HCT116 (cell line): Measurements from ENCODE around the gene SLC8A1. TPM values are rescaled to one million over a fixed set of nuclear protein-coding genes. Genes with fewer than 3 reads are reported as not detected.

Experiments
- ATAC-seq: fragments of 200-7000 bp; cut with Tn5 transposase; 2 replicates; pipeline ENCODE4 v1.9.1; 2020; ENCODE audit warnings: mild to moderate bottlenecking, moderate library complexity
- BruUV-seq: library from RNA; stranded (reverse); fragments of 400-500 nt; replicated peaks from 2 replicates; lab custom pipeline; 2021; lab: Mats Ljungman, UMichigan
- CTCF ChIA-PET: fragments of 300-600 bp; sonication (Branson Sonifier 250); formaldehyde crosslinking; loops from one replicate; lab custom pipeline; 2021; ENCODE audit warnings: antibody characterized with exemption; lab: Charles Lee
- POLR2A ChIA-PET: fragments of 300-600, 350-600 bp; sonication (Branson Sonifier 250); formaldehyde crosslinking; loops from one replicate; lab custom pipeline; 2021; ENCODE audit warnings: antibody characterized with exemption; lab: Charles Lee
- RAD21 ChIA-PET, 2 experiments: fragments of 300-600 bp; sonication (Branson Sonifier 250); formaldehyde crosslinking; loops; one replicate each; lab custom pipeline; 2023; ENCODE audit warnings: low total read pairs in 2 of 2; ENCODE audit not compliant: uncharacterized antibody in 2 of 2, unreplicated experiment in 2 of 2, low non-redundant PET in 1 of 2; lab: Charles Lee
- DNase-seq: peaks from one replicate; pipeline ENCODE4 v3.0.0-alpha.2; 2010; ENCODE audit warnings: low read depth, low spot score
- H2AFZ ChIP-seq: fragments of 200-600 bp; shearing (Covaris generic), sonication (generic); 2 replicates; pipeline ENCODE4 v1.6.1; 2017; ENCODE audit warnings: low read depth, mixed run types, mixed read lengths, antibody characterized with exemption, low read length; ENCODE audit not compliant: poor library complexity, severe bottlenecking
- H3K27ac ChIP-seq: 2 replicates; pipeline ENCODE4 v1.5.1; 2012; ENCODE audit warnings: low read depth, low read length
- H3K27me3 ChIP-seq: fragments of 200-600 bp; sonication (generic); 2 replicates; pipeline ENCODE4 v1.6.1; 2016; ENCODE audit warnings: mixed run types, low read length, mixed read lengths; ENCODE audit not compliant: insufficient read depth
- H3K36me3 ChIP-seq, 2 experiments: fragments of 200-500 bp in 1 of 2; fragments of 200-600 bp in 1 of 2; sonication (Bioruptor generic) in 1 of 2; sonication (generic) in 1 of 2; 2 replicates each; pipeline versions ENCODE4 v1.5.1 to v1.6.1; 2014 to 2016; ENCODE audit warnings: low read length in 2 of 2, inconsistent platforms in 1 of 2, mixed read lengths in 1 of 2, mixed run types in 1 of 2; ENCODE audit not compliant: insufficient read depth in 2 of 2, control insufficient read depth in 1 of 2
- H3K4me1 ChIP-seq, 2 experiments: fragments of 200-600 bp in 1 of 2; sonication (generic) in 1 of 2; 2 replicates each; pipeline versions ENCODE4 v1.5.1 to v1.6.1; 2012 to 2017; ENCODE audit warnings: low read length in 2 of 2, inconsistent platforms in 1 of 2, mild to moderate bottlenecking in 1 of 2, mixed read lengths in 1 of 2, mixed run types in 1 of 2, moderate library complexity in 1 of 2; ENCODE audit not compliant: insufficient read depth in 2 of 2, control insufficient read depth in 1 of 2
- H3K4me2 ChIP-seq: fragments of 200-600 bp; sonication (generic); 2 replicates; pipeline ENCODE4 v1.6.1; 2017; ENCODE audit warnings: mixed run types, low read length, mixed read lengths
- H3K4me3 ChIP-seq, 2 experiments: fragments of 200-600 bp in 1 of 2; sonication (generic) in 1 of 2; replicated peaks in 1 of 2; 2 replicates each; pipeline ENCODE4 v1.5.1; 2011 to 2016; ENCODE audit warnings: low read length in 2 of 2, control low read depth in 1 of 2, low read depth in 1 of 2, mild to moderate bottlenecking in 1 of 2, mixed read lengths in 1 of 2, mixed run types in 1 of 2
- H3K79me2 ChIP-seq: fragments of 200-600 bp; sonication (generic); 2 replicates; pipeline ENCODE4 v1.6.1; 2017; ENCODE audit warnings: mild to moderate bottlenecking, mixed run types, low read length, moderate library complexity, mixed read lengths; ENCODE audit not compliant: insufficient read depth
- H3K9ac ChIP-seq: fragments of 200-600 bp; sonication (generic); 2 replicates; pipeline ENCODE4 v1.6.1; 2016; ENCODE audit warnings: low read length, mixed read lengths
- H3K9me2 ChIP-seq: fragments of 200-600 bp; sonication (generic), shearing (Covaris generic); 2 replicates; pipeline ENCODE4 v1.6.1; 2017; ENCODE audit warnings: mixed run types, mild to moderate bottlenecking, moderate library complexity; ENCODE audit not compliant: insufficient read depth
- H3K9me3 ChIP-seq, 2 experiments: fragments of 200-500 bp in 1 of 2; fragments of 200-600 bp in 1 of 2; sonication (Bioruptor generic) in 1 of 2; sonication (generic) in 1 of 2; 2 replicates each; pipeline ENCODE4 v1.6.1; 2014 to 2017; ENCODE audit warnings: low read length in 2 of 2, mixed read lengths in 2 of 2, inconsistent platforms in 1 of 2, low read depth in 1 of 2, mild to moderate bottlenecking in 1 of 2, mixed run types in 1 of 2, moderate library complexity in 1 of 2; ENCODE audit not compliant: control insufficient read depth in 1 of 2, insufficient read depth in 1 of 2
- H4K20me1 ChIP-seq: fragments of 200-600 bp; sonication (generic), shearing (Covaris generic); 2 replicates; pipeline ENCODE4 v1.6.1; 2017; ENCODE audit warnings: mixed run types, mild to moderate bottlenecking, moderate library complexity; ENCODE audit not compliant: insufficient read depth
- ELF1 ChIP-seq: IDR thresholded peaks from 2 replicates; pipeline ENCODE4 v1.6.1; 2012; ENCODE audit warnings: low read depth, borderline replicate concordance
- EZH2 ChIP-seq: fragments of 200-600 bp; sonication (generic); IDR thresholded peaks from 2 replicates; pipeline ENCODE4 v1.6.1; 2017; ENCODE audit warnings: antibody characterized with exemption, mixed run types
- EZH2phosphoT487 ChIP-seq: fragments of 200-600 bp; IDR thresholded peaks from 2 replicates; pipeline ENCODE4 v1.6.1; 2018; ENCODE audit warnings: antibody characterized with exemption, borderline replicate concordance
- JUND ChIP-seq: IDR thresholded peaks from 2 replicates; pipeline ENCODE4 v1.6.1; 2012
- POLR2A ChIP-seq: IDR thresholded peaks from 2 replicates; pipeline ENCODE4 v1.7.0; 2011; ENCODE audit warnings: borderline replicate concordance; ENCODE audit not compliant: insufficient read depth, insufficient read length; ENCODE audit errors: extremely low read depth
- ZNF274 ChIP-seq: fragments of 200-500 bp; sonication (Bioruptor generic); IDR thresholded peaks from 2 replicates; pipeline ENCODE4 v1.6.1; 2014; ENCODE audit warnings: mild to moderate bottlenecking, low read depth, low read length, inconsistent platforms
- intact Hi-C: fragments of 100-400 bp; cut with micrococcal nuclease; formaldehyde crosslinking; loops from 2 replicates; pipeline ENCODE4 v1.10.0; 2022
- total RNA-seq: library from RNA; stranded (reverse); gene quantifications from one replicate; pipeline ENCODE4 v1.2.1, GENCODE V29; 2021; ENCODE audit not compliant: unreplicated experiment

The SLC8A1 gene
- total RNA-seq, 1 experiment from 2014 or later: 0.07 TPM

GRCh38 chr2:40105593-40105992 is 346.3 kb downstream of the SLC8A1 start:
- DNase-seq: no peak
- no peak for TF ChIP-seq ZNF274
- TF ChIP-seq EZH2: no peak
- TF ChIP-seq EZH2phosphoT487: no peak
- TF ChIP-seq POLR2A: no peak
- TF ChIP-seq, all 23 proteins: peak for 0
- no TSS peak for BruUV-seq
- H3K9me2 ChIP-seq: no peaks in the 10 kb centered on the region
- no peak overlapping the region for H3K9ac ChIP-seq
- H2AFZ ChIP-seq: no peak overlapping the region
- H3K27ac ChIP-seq: no peak overlapping the region
- RAD21 ChIA-PET: no interaction called here
- H3K4me3 ChIP-seq: no peak overlapping the region
- H3K36me3 ChIP-seq: no peaks in the 10 kb centered on the region
- POLR2A ChIA-PET: no interaction called here
- no peak overlapping the region for H3K4me2 ChIP-seq
- no peak for ATAC-seq
- no peaks in the 10 kb centered on the region for H4K20me1 ChIP-seq
- no peaks in the 10 kb centered on the region for H3K9me3 ChIP-seq
- H3K4me1 ChIP-seq: no peaks in the 10 kb centered on the region
- CTCF ChIA-PET: no interaction called here
- no peaks in the 10 kb centered on the region for H3K79me2 ChIP-seq
- intact Hi-C loops: no loop called here
- H3K27me3 ChIP-seq: peaks cover 25% of the 10 kb centered on the region

- no peaks in the 10 kb centered on the region for H4K20me1 ChIP-seq
- no peak overlapping the region for H3K4me2 ChIP-seq
- no TSS peak for BruUV-seq
- no peaks in the 10 kb centered on the region for H3K79me2 ChIP-seq
- H2AFZ ChIP-seq: no peak overlapping the region
- ChIA-PET CTCF (no interaction called here), POLR2A (no interaction called here), RAD21 (no interaction called here)
- TF ChIP-seq JUND: no peak
- TF ChIP-seq ELF1: no peak
- no peak overlapping the region for H3K27ac ChIP-seq
- H3K36me3 ChIP-seq: no peaks in the 10 kb centered on the region
- peaks cover 16% of the 10 kb centered on the region; the same call in 1 of the 2 replicates for H3K27me3 ChIP-seq
- H3K9me2 ChIP-seq: no peaks in the 10 kb centered on the region
- intact Hi-C loops: no loop called here
- DNase-seq (no peak), ATAC-seq (no peak)
- no peak overlapping the region for H3K9ac ChIP-seq
- H3K9me3 ChIP-seq: no peaks in the 10 kb centered on the region
- H3K4me1 ChIP-seq: no peaks in the 10 kb centered on the region
- no peak overlapping the region for H3K4me3 ChIP-seq
Measured at GRCh38 chr2:40103590-40103989, 348.3 kb downstream of the SLC8A1 start.
